ENCODE measurements around the gene TTC28.

Gene TTC28

DNA sequence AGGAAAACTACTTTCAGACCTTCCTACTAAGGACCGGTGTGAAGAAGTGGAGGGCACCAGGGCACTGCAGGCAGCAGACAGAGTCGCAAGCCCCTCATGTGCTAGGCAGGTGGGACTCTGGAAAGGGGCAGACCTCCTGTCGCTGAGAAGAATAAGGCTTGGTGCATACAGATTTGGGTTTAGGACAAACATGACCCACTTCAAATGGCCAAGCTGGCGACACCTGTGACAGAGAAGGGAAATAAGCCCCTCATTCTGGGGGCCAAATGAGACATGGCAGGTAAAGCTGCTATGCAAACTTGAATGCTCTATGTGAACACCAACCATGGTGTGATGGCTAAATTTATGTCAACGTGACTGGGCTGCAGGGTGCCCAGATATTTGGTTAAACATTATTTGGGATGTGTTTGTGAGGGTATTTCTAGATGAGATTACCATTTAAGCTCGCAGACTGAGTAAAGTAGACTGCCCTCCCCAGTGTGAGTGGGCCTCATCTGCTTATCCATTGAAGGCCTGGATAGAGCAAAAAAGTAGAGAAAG lies 648.2 kb downstream of the TTC28 start:
- ChIA-PET POLR2A (no interaction called here), CTCF (interaction anchor here (3.2 to 4.9 kb wide), 3 partner anchors 11 to 20 kb away, joined by 14 to 27 read pairs (median 22); no protein-coding TSS in a partner anchor)
- no peak for DNase-seq (ENCODE audit: extremely low spot score)
- TF ChIP-seq, protein P1, sequence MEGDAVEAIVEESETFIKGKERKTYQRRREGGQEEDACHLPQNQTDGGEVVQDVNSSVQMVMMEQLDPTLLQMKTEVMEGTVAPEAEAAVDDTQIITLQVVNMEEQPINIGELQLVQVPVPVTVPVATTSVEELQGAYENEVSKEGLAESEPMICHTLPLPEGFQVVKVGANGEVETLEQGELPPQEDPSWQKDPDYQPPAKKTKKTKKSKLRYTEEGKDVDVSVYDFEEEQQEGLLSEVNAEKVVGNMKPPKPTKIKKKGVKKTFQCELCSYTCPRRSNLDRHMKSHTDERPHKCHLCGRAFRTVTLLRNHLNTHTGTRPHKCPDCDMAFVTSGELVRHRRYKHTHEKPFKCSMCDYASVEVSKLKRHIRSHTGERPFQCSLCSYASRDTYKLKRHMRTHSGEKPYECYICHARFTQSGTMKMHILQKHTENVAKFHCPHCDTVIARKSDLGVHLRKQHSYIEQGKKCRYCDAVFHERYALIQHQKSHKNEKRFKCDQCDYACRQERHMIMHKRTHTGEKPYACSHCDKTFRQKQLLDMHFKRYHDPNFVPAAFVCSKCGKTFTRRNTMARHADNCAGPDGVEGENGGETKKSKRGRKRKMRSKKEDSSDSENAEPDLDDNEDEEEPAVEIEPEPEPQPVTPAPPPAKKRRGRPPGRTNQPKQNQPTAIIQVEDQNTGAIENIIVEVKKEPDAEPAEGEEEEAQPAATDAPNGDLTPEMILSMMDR (IDR thresholded peaks at IDR 0.05; ENCODE audit: control extremely low read depth, extremely low read depth, low read depth, missing control alignments), result no peak

DNA sequence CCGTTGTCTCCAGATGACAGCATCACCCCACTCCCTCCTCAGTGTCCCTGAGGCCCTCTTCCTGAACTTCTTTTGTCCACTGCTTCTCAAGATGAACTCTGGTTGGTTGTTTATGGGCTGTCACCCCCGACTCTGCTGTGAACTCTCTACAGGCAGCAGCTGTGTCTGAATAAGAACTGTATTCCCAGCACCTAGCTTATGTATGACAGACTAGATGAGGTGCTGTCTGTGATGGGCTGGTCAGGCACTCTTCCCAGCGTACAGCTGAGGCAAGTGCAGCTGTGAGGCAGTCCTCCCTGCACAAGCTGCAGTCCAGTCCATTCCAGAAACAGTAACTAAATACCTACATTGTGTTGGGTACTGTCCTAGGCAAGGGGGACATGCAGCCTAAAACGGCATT lies 649.2 kb downstream of the TTC28 start:
- POLR2A ChIA-PET, result no interaction called here
- no peak for DNase-seq (ENCODE audit: extremely low spot score)
- CTCF ChIA-PET, result interaction anchor here (1.1 to 3.6 kb wide), 3 partner anchors 11 to 21 kb away, joined by 3 to 22 read pairs (median 14); no protein-coding TSS in a partner anchor
- TF ChIP-seq, protein P1 (IDR thresholded peaks at IDR 0.05; ENCODE audit: control extremely low read depth, extremely low read depth, low read depth, missing control alignments), result no peak

DNA sequence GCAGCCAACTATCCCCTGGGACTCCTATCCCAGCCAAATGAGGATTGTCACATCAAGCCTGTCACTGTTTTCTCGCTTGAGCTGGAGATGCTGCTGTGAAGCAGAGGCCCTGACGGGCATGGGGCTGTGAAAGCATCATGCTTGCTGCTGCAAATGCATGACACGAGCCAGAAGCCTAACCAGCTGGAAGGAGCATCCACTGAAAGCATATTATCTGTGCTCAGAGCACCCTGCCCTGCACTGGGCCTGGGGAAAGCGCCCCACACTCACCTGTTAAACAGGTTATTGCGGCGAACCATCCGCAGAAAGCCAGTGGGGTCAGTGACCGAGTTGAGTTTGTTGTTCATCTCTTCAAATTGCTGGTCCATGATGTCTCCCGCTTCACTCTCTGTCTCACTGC lies 649.7 kb downstream of the TTC28 start:
- ChIA-PET POLR2A (no interaction called here), CTCF (interaction anchor here (1.1 to 3.6 kb wide), 4 partner anchors 10 to 38 kb away, joined by 3 to 22 read pairs (median 8); no protein-coding TSS in a partner anchor)
- no peak for DNase-seq (ENCODE audit: extremely low spot score)
- TF ChIP-seq, protein P1 (IDR thresholded peaks at IDR 0.05; ENCODE audit: control extremely low read depth, extremely low read depth, low read depth, missing control alignments), result no peak

GRCh38 chr22:28029201-28029948 lies 650.3 kb downstream of the TTC28 start:
- CTCF ChIA-PET, result interaction anchor here (1.1 to 3.6 kb wide), 5 partner anchors 10 to 412 kb away, joined by 3 to 22 read pairs (median 3); no protein-coding TSS in a partner anchor
- DNase-seq (ENCODE audit: extremely low spot score), result no peak
- TF ChIP-seq, protein P1 (IDR thresholded peaks at IDR 0.05; ENCODE audit: control extremely low read depth, extremely low read depth, low read depth, missing control alignments), result no peak
- POLR2A ChIA-PET, result no interaction called here

DNA sequence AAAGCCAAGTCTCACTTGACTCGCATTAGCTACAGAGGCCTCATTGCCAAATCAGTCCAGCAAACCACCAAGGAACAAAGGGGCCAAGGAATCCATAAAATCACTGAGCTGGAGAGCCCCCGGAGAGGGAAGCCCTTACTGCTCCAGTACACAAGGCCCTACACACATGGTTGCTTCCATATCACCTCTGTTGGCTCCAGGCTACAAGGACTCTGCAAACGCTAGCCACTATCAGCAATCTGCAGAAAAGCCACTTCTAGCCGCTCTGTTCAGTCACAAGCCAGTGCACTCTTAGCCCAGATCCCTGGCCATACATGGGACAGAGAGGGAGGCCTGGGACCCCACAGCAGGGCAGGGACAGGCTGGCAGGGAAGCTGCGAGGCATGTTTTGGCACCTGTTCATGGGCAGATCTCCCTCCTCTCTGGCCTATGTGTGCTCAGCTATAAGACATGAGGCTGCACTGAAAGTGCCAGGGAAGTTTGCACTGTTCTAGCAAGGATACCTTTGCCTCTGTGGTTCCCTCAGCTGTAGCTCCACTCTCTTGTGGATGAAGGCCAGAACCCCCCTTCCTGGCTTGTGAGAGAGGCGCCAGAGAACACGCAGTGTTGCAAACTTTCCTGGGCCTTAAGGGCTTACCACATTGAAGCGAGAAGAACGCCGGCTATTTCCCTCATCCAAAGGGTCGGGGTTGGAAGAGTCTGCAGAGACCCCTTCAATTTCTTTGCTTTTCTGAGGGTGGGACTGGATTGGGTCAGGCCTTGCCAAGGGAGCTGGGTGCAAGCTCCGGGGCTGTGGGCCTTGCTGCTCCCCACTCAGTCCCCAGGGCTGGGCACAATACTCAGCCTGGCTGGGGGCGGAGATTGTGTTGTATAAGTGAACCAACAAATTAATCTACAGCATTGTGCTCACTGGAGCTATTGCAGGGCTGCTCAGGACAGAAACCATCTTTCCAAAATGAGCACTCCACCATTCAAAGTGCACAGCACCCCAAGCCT lies 651.9 kb downstream of the TTC28 start:
- ChIA-PET CTCF (interaction anchor here (0.8 to 3.6 kb wide), 3 partner anchors 8 to 567 kb away, joined by 3 to 22 read pairs (median 14); no protein-coding TSS in a partner anchor), POLR2A (no interaction called here)
- DNase-seq (ENCODE audit: extremely low spot score), result no peak
- TF ChIP-seq, protein P1 (IDR thresholded peaks at IDR 0.05; ENCODE audit: control extremely low read depth, extremely low read depth, low read depth, missing control alignments), result no peak

Measured in GM10248 (cell line).